Measurements from ENCODE around the gene FAM228B.
"Not testable (repeated sequence)": the region's sequence is repeated elsewhere in the genome, so short reads cannot be mapped to it uniquely, and the experiment has no call there.

The FAM228B gene

GRCh38 chr2:24102677-24103076 is 20.6 kb upstream of the FAM228B start:
- no peak for DNase-seq (ENCODE audit: low read depth in 2 of 2)

DNA sequence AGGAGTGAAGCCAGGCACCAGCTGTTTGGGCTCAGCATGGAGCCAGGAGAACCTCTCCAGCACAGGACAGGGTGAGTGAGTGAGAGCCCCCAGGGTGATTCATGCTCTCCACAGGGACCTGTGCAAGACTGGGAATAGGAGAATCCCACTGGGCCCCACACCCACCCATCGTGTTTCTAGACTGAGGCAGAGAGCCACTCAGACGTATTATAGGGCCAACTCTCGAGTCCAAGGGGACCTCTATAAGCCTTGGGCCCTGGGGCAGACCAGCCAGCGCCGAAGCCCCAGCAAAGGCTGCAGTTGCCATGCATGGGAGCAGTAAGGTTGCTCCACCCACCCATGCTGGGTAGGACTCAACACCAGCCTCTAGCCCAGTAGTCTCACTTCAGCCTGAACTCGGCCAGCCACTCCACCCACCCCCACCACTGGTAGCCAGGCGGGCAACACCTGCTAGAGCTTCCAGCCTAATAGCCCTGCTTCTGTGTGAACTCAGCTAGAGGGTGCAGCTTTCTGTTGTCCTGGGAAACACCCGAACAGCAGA is 19.1 kb upstream of the FAM228B start:
- DNase-seq (ENCODE audit: low read depth in 2 of 2), result no peak

DNA sequence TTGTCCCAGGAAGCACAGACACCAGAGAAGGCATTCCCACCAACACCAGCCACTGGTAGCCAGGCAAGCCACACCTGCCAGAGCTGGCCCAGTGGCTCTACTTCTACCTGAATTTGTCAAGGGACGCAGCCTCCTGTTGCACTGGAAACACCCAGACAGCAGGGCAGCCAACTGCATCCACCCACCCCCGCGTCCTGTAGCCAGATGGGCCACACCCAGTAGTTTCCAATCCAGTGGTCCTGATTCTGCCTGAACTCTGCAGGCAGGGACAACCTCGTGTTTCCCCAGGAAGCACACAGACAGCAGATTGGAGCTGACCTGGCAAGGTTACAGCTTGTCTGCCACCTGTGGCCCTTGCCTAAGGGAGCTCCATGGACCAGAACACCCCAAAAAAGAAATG is 18.4 kb upstream of the FAM228B start:
- no peak for DNase-seq (ENCODE audit: low read depth in 2 of 2)

DNA sequence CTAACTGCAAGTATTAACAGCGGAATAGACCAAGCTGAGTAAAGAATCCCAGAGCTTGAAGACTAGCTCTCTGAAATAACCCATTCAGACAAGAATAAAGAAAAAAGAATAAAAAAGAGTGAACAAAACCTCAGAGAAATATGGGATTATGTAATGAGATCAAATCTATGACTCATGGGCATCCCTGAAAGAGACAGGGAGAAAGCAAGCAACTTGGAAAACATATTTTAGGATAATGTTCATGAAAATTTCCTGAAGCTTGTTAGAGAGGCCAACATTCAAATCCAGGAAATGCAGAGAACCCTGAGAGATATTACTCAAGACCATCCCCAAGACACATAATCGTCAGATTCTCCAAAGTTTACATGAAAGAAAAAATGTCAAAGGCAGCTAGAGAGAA is 17.5 kb upstream of the FAM228B start:
- DNase-seq (ENCODE audit: low read depth in 2 of 2), result no peak

DNA sequence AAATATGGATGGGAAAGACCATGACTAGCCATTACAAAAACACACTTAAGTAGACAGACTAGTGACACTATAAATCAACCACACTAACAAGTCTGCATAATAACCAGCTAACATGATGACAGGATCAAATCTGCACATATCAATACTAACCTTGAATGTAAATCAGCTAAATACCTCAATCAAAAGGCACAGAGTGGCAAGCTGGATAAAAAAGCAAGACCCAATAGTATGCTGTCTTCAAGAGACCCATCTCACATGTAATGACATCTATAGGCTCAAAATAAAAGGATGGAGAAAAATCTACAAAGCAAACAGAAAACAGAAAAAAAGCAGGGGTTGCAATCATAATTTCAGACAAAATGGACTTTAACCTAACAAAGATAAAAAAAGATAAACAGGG is 16.5 kb upstream of the FAM228B start:
- DNase-seq (ENCODE audit: low read depth in 2 of 2), result no peak

DNA sequence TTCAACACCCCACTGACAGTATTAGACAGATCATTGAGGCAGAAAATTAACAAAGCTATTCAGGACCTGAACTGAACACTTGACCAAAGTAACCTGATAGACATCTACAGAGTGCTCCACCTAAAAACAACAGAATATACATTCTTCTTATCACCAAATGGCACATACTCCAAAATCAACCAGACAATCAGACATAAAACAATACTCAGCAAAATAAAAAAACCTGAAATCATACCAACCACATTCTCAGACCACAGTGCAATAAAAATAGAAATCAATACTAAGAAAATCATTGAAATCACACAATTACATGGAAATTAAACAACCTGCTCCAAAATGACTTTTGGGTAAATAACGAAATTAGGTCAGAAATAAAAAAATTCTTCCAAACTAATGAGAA is 15.9 kb upstream of the FAM228B start:
- DNase-seq (ENCODE audit: low read depth in 2 of 2), result no peak

GRCh38 chr2:24109431-24109830 is 13.8 kb upstream of the FAM228B start:
- DNase-seq (ENCODE audit: low read depth in 2 of 2), result not testable (repeated sequence)

DNA sequence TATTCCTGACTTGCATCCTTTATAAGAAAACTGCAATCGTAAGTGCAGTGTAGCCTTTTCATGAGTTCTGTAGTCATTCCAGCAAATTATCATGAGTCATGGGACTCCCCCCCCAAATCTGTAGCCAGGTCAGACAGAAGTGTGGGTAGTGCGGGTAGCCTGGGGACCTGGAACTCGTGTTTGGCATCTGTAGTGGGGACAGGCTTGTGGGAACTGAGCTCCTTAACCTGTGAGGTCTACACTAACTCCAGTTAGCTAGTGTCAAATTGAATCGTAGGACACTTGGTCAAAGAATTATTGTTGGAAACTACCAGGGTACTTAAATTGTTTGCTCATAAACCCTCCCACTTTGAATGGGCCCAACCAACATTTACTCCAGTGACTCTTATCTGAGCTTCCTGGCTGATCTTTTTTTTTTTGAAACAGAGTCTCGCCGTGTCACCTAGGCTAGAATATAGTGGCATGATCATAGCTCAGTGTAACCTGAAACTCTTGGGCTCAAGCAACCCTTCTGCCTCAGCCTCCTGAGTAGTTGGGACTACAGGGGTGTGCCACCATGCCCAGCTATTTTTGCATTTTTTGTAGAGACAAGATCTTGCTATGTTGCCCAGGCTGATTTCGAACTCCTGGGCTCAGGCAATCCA is 12.5 kb upstream of the FAM228B start:
- DNase-seq (ENCODE audit: low read depth in 2 of 2), result no peak

DNA sequence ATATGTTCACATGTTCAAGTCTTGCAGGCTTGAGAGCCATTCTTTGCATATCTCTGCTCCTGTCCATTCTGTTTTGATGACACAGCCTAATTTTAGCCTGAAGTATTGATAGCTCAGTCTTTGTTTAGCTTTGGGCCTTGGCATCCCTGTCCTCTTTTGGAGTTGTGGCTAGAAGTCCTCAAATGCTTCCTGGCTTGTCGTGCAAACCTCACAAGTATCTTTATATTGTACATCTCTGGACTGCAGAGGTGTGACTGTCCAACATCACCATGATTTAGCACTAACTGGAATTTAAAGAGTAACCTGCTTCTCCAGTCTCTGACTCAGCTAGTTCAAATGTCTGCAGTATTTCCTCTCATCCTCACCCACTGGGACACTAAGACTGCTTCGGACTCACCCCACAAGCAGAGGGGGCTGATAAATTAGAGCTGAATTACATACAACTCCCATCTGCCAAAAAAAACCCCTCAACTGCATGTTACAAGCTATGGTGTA is 11.8 kb upstream of the FAM228B start:
- no peak for DNase-seq (ENCODE audit: low read depth in 2 of 2)

- DNase-seq (ENCODE audit: low read depth in 2 of 2), result no peak
Measured at GRCh38 chr2:24115057-24115456, 8.2 kb upstream of the FAM228B start.

- DNase-seq (ENCODE audit: low read depth in 2 of 2), result no peak
Measured at GRCh38 chr2:24117902-24118301, 5.4 kb upstream of the FAM228B start.

GRCh38 chr2:24121066-24121465 is 2.2 kb upstream of the FAM228B start:
- no peak for DNase-seq (ENCODE audit: low read depth in 2 of 2)

DNA sequence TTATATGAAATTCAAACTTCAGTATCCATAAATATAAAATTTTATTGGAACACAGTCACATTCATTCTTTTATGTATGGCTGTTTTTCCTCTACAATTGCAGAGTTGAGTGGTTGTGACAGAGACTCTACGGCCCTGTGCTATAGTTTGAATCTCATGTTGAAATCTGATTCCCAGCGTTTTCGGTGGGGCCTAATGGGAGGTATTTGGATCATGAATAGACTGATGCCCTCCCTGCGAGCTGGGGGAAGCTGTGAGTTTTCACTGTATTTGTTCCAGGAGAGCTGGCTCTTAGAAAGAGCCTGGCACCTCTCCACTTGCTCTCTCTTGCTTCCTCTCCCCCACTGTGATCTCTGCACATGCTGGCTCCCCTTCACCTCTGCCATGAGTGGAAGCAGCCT is 1.8 kb upstream of the FAM228B start:
- no peak for DNase-seq (ENCODE audit: low read depth in 2 of 2)

DNA sequence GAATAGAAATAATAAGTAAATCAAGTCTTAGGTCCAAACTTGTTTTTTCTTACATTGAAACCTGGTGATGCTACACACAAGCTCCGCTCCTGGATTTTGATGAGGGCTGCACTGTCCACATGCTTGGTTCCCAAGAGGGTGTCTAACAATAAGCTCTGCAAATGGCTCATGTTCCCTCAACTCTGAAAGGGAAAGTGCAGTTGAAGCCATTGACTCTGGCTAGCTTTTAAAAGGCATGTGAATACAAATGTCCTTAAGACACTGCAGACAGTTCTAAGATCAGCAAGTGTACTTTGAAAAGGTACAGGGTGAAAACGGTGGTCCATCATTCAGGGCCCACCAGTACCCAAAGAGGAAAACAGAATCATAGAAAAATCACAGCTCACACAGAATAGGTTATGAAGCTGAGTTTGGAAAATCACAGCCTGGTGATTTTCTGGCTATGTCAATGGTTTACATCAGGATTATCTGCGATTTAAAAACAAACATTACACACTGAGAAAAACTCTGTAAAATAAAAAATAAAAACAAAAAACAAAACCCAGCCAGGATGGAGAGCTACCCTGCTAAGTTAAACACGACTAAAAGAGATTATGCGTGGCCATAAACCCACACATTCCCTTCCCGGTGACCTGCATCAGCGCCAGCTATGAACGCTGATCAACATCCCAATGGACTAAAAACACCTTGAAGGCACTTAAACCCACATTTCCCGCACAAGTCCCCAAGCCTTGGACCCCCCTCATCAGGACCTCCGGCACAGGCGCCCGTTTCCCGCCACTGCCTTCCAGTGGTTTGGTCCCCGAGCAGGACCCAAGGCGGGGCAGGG is 689 bp upstream of the FAM228B start:
- DNase-seq (ENCODE audit: low read depth in 2 of 2), result no peak

- DNase-seq (ENCODE audit: low read depth in 2 of 2), result no peak
Measured at GRCh38 chr2:24123922-24124580, 782 bp downstream of the FAM228B start.

DNA sequence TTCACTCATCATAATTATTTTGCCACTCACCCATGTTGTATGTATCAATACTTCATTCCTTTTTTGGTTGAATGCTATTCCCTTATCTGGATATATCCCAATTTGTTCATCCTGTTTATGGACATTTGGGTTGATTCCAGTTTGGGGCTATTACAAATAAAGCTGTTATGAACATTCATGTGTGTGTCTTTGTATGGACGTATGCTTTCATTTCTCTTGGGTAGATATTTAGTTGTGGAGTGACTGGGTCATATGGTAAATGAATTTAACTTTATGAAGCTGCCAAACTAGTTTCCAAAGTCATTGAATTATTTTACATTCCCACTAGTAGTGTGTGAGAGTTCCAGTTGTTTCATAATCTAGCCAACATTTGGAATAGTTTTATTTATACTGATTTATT is 2.7 kb downstream of the FAM228B start:
- DNase-seq (ENCODE audit: low read depth in 2 of 2), result no peak

GRCh38 chr2:24132543-24132942 is 9.3 kb downstream of the FAM228B start:
- no peak for DNase-seq (ENCODE audit: low read depth in 2 of 2)

- DNase-seq (ENCODE audit: low read depth in 2 of 2), result not testable (repeated sequence)
Measured at GRCh38 chr2:24140305-24140704, 17.0 kb downstream of the FAM228B start.

GRCh38 chr2:24147364-24147763 is 24.1 kb downstream of the FAM228B start:
- DNase-seq (ENCODE audit: low read depth in 2 of 2), result no peak

GRCh38 chr2:24152413-24153197 is 29.3 kb downstream of the FAM228B start:
- no peak for DNase-seq (ENCODE audit: low read depth in 2 of 2)

DNA sequence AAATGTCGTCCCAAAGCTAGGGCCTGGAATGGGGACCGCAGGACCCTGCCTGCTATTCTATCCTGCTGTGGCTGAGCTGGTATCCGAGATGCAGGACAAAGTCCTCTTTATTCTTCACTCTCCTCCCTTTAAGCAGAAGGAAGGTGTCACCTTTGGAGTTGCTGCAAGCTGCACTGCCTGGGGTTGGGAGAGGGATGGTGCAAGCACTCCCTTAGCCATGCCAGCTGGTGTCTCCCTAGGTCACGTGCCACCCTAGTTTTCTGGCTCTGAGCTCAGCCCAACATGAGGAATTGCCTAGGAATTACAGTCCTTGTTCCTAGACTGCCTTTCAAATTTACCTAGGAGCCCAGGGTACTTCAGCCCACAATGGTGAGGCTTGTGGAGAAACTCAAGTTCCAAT is 30.2 kb downstream of the FAM228B start:
- DNase-seq (ENCODE audit: low read depth in 2 of 2), result no peak

DNA sequence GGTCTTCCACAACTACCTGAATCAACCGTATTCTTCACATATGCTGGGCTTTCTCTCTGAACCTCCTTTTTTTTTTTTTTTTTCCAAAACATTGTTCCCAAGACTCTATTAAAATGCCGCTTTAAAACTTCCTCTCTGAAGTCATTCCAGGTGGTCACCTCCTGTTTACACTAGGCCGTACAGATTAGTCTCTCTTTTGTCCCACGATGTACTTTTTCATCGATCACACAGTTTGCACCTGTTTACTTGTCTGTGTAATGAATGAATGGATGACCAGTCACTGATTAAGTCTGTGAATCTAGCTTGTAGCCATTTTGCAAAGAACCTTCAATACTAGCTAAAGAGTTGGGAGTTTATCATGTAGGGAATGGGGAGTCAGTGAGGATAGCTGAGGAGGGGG is 34.9 kb downstream of the FAM228B start:
- no peak for DNase-seq (ENCODE audit: low read depth in 2 of 2)

Measured in stimulated activated CD4-positive, alpha-beta T cell treated with anti-CD3 and anti-CD28 coated beads, Interleukin-12 subunit alpha, Interleukin-12 subunit beta, amount 100 ng/mL, for 24 hours (primary cell).